Tibial nerve (tissue), 4 donors: ENCODE measurements around the gene EXD3. TPM values are rescaled to one million over a fixed set of nuclear protein-coding genes. Genes with fewer than 3 reads are reported as not detected.
A peak's percentile ranks its signal among the peaks of the same experiment; 100 is the strongest.

Experiments
- DNase-seq, 2 donors: peaks; one replicate each; pipeline ENCODE4 v3.0.0-alpha.2; 2019; ENCODE audit warnings: low spot score in 2 of 2
- H3K27ac ChIP-seq, 4 donors: fragments of 200-600 bp; sonication (generic) in 3 of 4; one replicate each; pipeline ENCODE4 v1.5.1; 2017 to 2019; ENCODE audit warnings: mild to moderate bottlenecking in 1 of 4
- H3K27me3 ChIP-seq, 2 donors: fragments of 200-600 bp; sonication (generic) in 1 of 2; one replicate each; pipeline versions ENCODE4 v1.5.1 to v1.6.0; 2017 to 2019
- H3K36me3 ChIP-seq, 3 donors: fragments of 200-600 bp; sonication (generic); one replicate each; pipeline ENCODE4 v1.5.1; 2018 to 2019
- H3K4me1 ChIP-seq, 4 donors: fragments of 200-600 bp; sonication (generic) in 3 of 4; one replicate each; pipeline ENCODE4 v1.5.1; 2017 to 2019
- H3K4me3 ChIP-seq, 4 donors: fragments of 200-600 bp; sonication (generic) in 3 of 4; one replicate each; pipeline ENCODE4 v1.5.1; 2017 to 2019; ENCODE audit warnings: mild to moderate bottlenecking in 1 of 4, moderate library complexity in 1 of 4
- H3K9me3 ChIP-seq, 4 donors: fragments of 200-600 bp; sonication (generic) in 3 of 4; one replicate each; pipeline ENCODE4 v1.5.1; 2017 to 2019
- CTCF ChIP-seq, 5 experiments: fragments of 200-600 bp in 3 of 5; fragments of 450-650 bp in 2 of 5; sonication (generic) in 3 of 5; IDR thresholded peaks; one replicate each; pipeline ENCODE4 v1.5.1; 2016 to 2019; ENCODE audit warnings: antibody characterized with exemption in 5 of 5, mild to moderate bottlenecking in 3 of 5, moderate library complexity in 2 of 5
- EP300 ChIP-seq, 2 donors: sonication (generic); formaldehyde crosslinking; IDR thresholded peaks; one replicate each; pipeline ENCODE4 v1.6.1; 2017; ENCODE audit warnings: antibody characterized with exemption in 2 of 2, mild to moderate bottlenecking in 1 of 2
- POLR2A ChIP-seq, 2 donors: fragments of 450-650 bp; IDR thresholded peaks; one replicate each; pipeline ENCODE4 v1.6.1; 2017; ENCODE audit warnings: antibody characterized with exemption in 2 of 2, mild to moderate bottlenecking in 2 of 2, moderate library complexity in 2 of 2
- WGBS, 2 donors: methylation state at CpG; one replicate each; pipeline ENCODE4 v1.1.5; 2018; 5-methylcytosine and 5-hydroxymethylcytosine counted together
- total RNA-seq, 4 donors: library from RNA; depleted of rRNA; stranded (reverse); fragments of >200 nt; gene quantifications; one replicate each; pipeline ENCODE4 v1.1.0, GENCODE V29; 2016

Gene EXD3
- total RNA-seq, 4 donors from 2014 or later: 27.6 to 99.9 (median 55.2) TPM

DNA sequence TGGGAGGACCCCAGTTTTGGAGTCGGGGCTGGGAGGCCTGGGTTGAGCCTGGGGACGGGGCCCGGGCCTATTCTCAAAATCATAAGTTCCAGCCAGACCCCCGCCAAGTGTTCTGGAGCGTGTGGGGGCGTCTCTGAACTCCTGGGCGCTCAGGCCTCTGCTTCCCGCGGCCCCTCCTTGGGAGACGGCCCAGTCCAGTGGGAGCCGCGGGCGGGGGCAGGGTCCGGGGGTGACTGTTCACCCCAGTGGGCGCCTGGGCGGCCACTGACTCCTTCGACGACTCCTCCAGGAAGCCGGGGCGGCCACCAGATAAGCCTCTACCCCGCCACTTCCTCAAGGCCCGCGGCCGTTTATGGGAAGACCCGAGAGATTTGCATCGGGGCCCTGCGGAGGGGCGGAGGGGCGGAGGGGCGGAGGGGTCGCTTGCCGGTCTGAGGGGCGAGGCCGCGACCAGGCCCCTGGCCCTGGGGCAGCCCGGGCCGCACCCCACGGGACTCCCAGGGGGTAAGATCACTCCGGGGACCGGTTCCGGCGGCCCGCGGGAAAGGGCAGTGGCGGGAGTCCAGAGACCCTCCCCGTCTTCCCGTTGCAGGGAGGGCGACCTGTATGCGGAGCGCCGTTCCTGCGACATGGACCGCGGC, 144.8 kb downstream of the EXD3 start:
- peak overlapping the region; percentile 18 to 63 (median 41) for H3K4me3 ChIP-seq
- H3K9me3 ChIP-seq: peaks cover 0 to 10% (median 0%) of the 10 kb centered on the region in 4 donors
- peak overlapping the region; percentile 22 to 86 (median 66) for H3K27ac ChIP-seq
- H3K4me1 ChIP-seq: peaks cover 0 to 49% (median 17%) of the 10 kb centered on the region in 4 donors
- H3K36me3 ChIP-seq: peaks cover 0 to 26% (median 0%) of the 10 kb centered on the region in 3 donors
- DNase-seq: no peak
- WGBS, 2 donors: 10 to 22% methylated on average over 12 to 32 of the region's 54 CpGs
- no peak for TF ChIP-seq POLR2A (IDR thresholded peaks at IDR 0.05)
- no peak for TF ChIP-seq CTCF (IDR thresholded peaks at IDR 0.05)
- no peak for TF ChIP-seq EP300 (IDR thresholded peaks at IDR 0.05)
- H3K27me3 ChIP-seq: peaks cover 0 to 63% of the 10 kb centered on the region in 2 donors

GRCh38 chr9:137277329-137278041, 145.5 kb downstream of the EXD3 start, which contains the start of gene TOR4A:
Gene TOR4A, plus strand, starts transcription at chr9:137277726. Its CDS starts 964 bp downstream, at chr9:137278690.
- no peak for TF ChIP-seq CTCF (IDR thresholded peaks at IDR 0.05)
- TF ChIP-seq POLR2A (IDR thresholded peaks at IDR 0.05): no peak
- peak in 1 of 2 donors; percentile 42 for TF ChIP-seq EP300 (IDR thresholded peaks at IDR 0.05)
- peak; percentile 44 to 54 for DNase-seq
- Histone ChIP-seq H3K9me3 (peaks cover 0 to 10% (median 0%) of the 10 kb centered on the region in 4 donors), H3K4me1 (peaks cover 0 to 49% (median 17%) of the 10 kb centered on the region in 4 donors), H3K36me3 (peaks cover 3 to 33% (median 4%) of the 10 kb centered on the region in 3 donors), H3K27me3 (peaks cover 0 to 60% of the 10 kb centered on the region in 2 donors), H3K27ac (peak within 1 kb of the TSS; percentile 36 to 86 (median 68)), H3K4me3 (peak within 1 kb of the TSS; percentile 18 to 63 (median 41))
- 12% methylated on average over 12 to 20 of the region's 25 CpGs for WGBS, 2 donors

- WGBS, 2 donors: 20 to 36% methylated on average over 21 to 26 of the region's 30 CpGs
- peak in 1 of 2 donors; percentile 46 for TF ChIP-seq EP300 (IDR thresholded peaks at IDR 0.05)
- no peak for TF ChIP-seq POLR2A (IDR thresholded peaks at IDR 0.05)
- Histone ChIP-seq H3K4me3 (peak overlapping the region in 3 of 4 donors; percentile 31 to 63 (median 51)), H3K27me3 (peaks cover 0 to 52% of the 10 kb centered on the region in 2 donors), H3K27ac (peak overlapping the region; percentile 36 to 86 (median 68)), H3K4me1 (peaks cover 0 to 49% (median 17%) of the 10 kb centered on the region in 4 donors), H3K36me3 (peaks cover 3 to 41% (median 9%) of the 10 kb centered on the region in 3 donors), H3K9me3 (peaks cover 0 to 10% (median 0%) of the 10 kb centered on the region in 4 donors)
- peak in 1 of 2 donors; percentile 49 for DNase-seq
These were observed 146.3 kb downstream of the EXD3 start for GRCh38 chr9:137276473-137277328.

- Histone ChIP-seq H3K36me3 (peaks cover 3 to 50% (median 9%) of the 10 kb centered on the region in 3 donors), H3K27me3 (peaks cover 0 to 45% of the 10 kb centered on the region in 2 donors), H3K4me3 (no peak overlapping the region), H3K4me1 (peaks cover 0 to 42% (median 15%) of the 10 kb centered on the region in 4 donors), H3K27ac (peak overlapping the region in 3 of 4 donors; percentile 36 to 86 (median 84)), H3K9me3 (peaks cover 0 to 10% (median 0%) of the 10 kb centered on the region in 4 donors)
- TF ChIP-seq EP300 (IDR thresholded peaks at IDR 0.05): no peak
- TF ChIP-seq POLR2A (IDR thresholded peaks at IDR 0.05): no peak
- TF ChIP-seq CTCF (IDR thresholded peaks at IDR 0.05): no peak
- 72 to 78% methylated on average over 21 to 22 of the region's 24 CpGs for WGBS, 2 donors
- DNase-seq: no peak
These were observed 147.1 kb downstream of the EXD3 start for GRCh38 chr9:137275588-137276472.
